CMK (cell line): Measurements from ENCODE around the gene SSTR5.

Source experiments
- DNase-seq: peaks from one replicate; pipeline ENCODE4 v3.0.0-alpha.2; 2010; ENCODE audit warnings: low read depth

SSTR5 gene

GRCh38 chr16:1054660-1055556, 17.6 kb upstream of the SSTR5 start:
- DNase-seq = peak; percentile 5

- DNase-seq = no peak
These were observed 17.0 kb upstream of the SSTR5 start for GRCh38 chr16:1055557-1055924.

GRCh38 chr16:1056196-1056595, 16.4 kb upstream of the SSTR5 start:
- no peak for DNase-seq

- no peak for DNase-seq
These were observed 15.2 kb upstream of the SSTR5 start for GRCh38 chr16:1057252-1057932.

GRCh38 chr16:1058216-1058615, 14.3 kb upstream of the SSTR5 start:
- DNase-seq = no peak

GRCh38 chr16:1059310-1059709, 13.2 kb upstream of the SSTR5 start:
- DNase-seq = no peak

GRCh38 chr16:1060416-1061340, 11.9 kb upstream of the SSTR5 start:
- no peak for DNase-seq

GRCh38 chr16:1061769-1062505, 10.6 kb upstream of the SSTR5 start:
- DNase-seq = no peak

- no peak for DNase-seq
These were observed 9.7 kb upstream of the SSTR5 start for GRCh38 chr16:1062895-1063294.

- no peak for DNase-seq
These were observed 8.8 kb upstream of the SSTR5 start for GRCh38 chr16:1063728-1064127.

GRCh38 chr16:1065469-1066128, 6.9 kb upstream of the SSTR5 start:
- DNase-seq = no peak

GRCh38 chr16:1066584-1067172, 5.9 kb upstream of the SSTR5 start:
- no peak for DNase-seq

- DNase-seq = no peak
These were observed 4.9 kb upstream of the SSTR5 start for GRCh38 chr16:1067629-1068028.

- DNase-seq = no peak
These were observed 4.1 kb upstream of the SSTR5 start for GRCh38 chr16:1068451-1068850.

GRCh38 chr16:1069154-1069553, 3.4 kb upstream of the SSTR5 start:
- DNase-seq = no peak

GRCh38 chr16:1070084-1070863, 2.3 kb upstream of the SSTR5 start:
- no peak for DNase-seq

GRCh38 chr16:1070864-1071408, 1.6 kb upstream of the SSTR5 start:
- DNase-seq = no peak

- DNase-seq = no peak
These were observed 854 bp upstream of the SSTR5 start for GRCh38 chr16:1071561-1072225.

- no peak for DNase-seq
These were observed 663 bp downstream of the SSTR5 start for GRCh38 chr16:1073262-1073558.
